ENCODE measurements around the gene MACROD1. TPM values are rescaled to one million over a fixed set of nuclear protein-coding genes. Genes with fewer than 3 reads are reported as not detected.
A peak's percentile ranks its signal among the peaks of the same experiment; 100 is the strongest.

The MACROD1 gene
- total RNA-seq, 1 experiment from 2014 or later, result 36.9 TPM

DNA sequence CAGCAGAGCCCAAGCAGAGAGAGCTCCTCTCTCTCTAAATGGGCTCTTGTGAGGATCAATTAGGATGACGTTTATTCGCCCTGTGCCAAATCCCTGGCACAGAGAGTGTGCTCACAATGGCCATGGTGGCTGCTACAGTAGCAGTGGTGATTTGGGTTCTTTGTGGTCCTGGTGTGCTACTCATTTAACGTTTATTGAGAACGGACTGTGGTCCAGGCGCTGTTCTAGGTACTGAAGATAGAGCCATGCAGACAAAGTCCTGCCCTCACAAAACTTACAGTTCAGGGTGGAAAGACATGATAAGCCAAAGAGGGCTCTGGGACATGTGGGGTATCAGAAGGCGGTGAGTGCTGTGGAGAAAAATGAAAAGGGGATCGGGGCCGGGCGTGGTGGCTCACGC, 174.4 kb downstream of the MACROD1 start (continued):
- no peak for TF ChIP-seq NFE2L1 (CRISPR knock-in tag; IDR thresholded peaks at IDR 0.05)
- TF ChIP-seq SMAD4 (CRISPR knock-in tag; IDR thresholded peaks at IDR 0.05), result no peak
- TF ChIP-seq FOXP1 (CRISPR knock-in tag; IDR thresholded peaks at IDR 0.05; ENCODE audit: borderline replicate concordance), result no peak
- TF ChIP-seq OVOL2 (CRISPR knock-in tag; IDR thresholded peaks at IDR 0.05; ENCODE audit: borderline replicate concordance), result no peak
- TF ChIP-seq FOXJ3 (CRISPR knock-in tag; IDR thresholded peaks at IDR 0.05; ENCODE audit: borderline replicate concordance), result no peak
- no peak for TF ChIP-seq ZNF317 (CRISPR knock-in tag; IDR thresholded peaks at IDR 0.05; ENCODE audit: borderline replicate concordance, low read depth)
- TF ChIP-seq, protein P1, sequence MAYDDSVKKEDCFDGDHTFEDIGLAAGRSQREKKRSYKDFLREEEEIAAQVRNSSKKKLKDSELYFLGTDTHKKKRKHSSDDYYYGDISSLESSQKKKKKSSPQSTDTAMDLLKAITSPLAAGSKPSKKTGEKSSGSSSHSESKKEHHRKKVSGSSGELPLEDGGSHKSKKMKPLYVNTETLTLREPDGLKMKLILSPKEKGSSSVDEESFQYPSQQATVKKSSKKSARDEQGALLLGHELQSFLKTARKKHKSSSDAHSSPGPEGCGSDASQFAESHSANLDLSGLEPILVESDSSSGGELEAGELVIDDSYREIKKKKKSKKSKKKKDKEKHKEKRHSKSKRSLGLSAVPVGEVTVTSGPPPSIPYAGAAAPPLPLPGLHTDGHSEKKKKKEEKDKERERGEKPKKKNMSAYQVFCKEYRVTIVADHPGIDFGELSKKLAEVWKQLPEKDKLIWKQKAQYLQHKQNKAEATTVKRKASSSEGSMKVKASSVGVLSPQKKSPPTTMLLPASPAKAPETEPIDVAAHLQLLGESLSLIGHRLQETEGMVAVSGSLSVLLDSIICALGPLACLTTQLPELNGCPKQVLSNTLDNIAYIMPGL (CRISPR knock-in tag; IDR thresholded peaks at IDR 0.05), result no peak

- peaks cover 21% of the 10 kb centered on the region for H3K4me1 Mint-ChIP-seq
- no peaks in the 10 kb centered on the region for H3K27me3 Mint-ChIP-seq (ENCODE audit: low read depth)
- DNase-seq (ENCODE audit: low spot score) (no peak), ATAC-seq (no peak)
- H3K4me3 Mint-ChIP-seq, result peak overlapping the region; percentile 76
- CTCF ChIA-PET, result interaction anchor here (1.3 to 1.5 kb wide), 3 partner anchors 12 to 15 kb away, joined by 3 to 5 read pairs (median 4); no protein-coding TSS in a partner anchor
- TF ChIP-seq, protein P2, sequence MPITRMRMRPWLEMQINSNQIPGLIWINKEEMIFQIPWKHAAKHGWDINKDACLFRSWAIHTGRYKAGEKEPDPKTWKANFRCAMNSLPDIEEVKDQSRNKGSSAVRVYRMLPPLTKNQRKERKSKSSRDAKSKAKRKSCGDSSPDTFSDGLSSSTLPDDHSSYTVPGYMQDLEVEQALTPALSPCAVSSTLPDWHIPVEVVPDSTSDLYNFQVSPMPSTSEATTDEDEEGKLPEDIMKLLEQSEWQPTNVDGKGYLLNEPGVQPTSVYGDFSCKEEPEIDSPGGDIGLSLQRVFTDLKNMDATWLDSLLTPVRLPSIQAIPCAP (CRISPR knock-in tag; IDR thresholded peaks at IDR 0.05), result 0 out of 2 replicates have a peak, but pooled peaks have one; percentile 0
- peak; percentile 58 for TF ChIP-seq MAX (CRISPR knock-in tag; IDR thresholded peaks at IDR 0.05)
- 0 out of 2 replicates have a peak, but pooled peaks have one; percentile 13 for TF ChIP-seq PRDM15 (CRISPR knock-in tag; IDR thresholded peaks at IDR 0.05)
- TF ChIP-seq ZNF671 (CRISPR knock-in tag; IDR thresholded peaks at IDR 0.05), result no peak
- no peak for TF ChIP-seq FOXP4 (CRISPR knock-in tag; IDR thresholded peaks at IDR 0.05)
- TF ChIP-seq TCF7 (CRISPR knock-in tag; IDR thresholded peaks at IDR 0.05; ENCODE audit: low read depth), result no peak
- POLR2A ChIA-PET, result interaction anchor here (0.5 kb wide), 1 partner anchor 386 kb away, joined by 3 read pairs; no protein-coding TSS in a partner anchor
- no peaks in the 10 kb centered on the region for H3K9me3 Mint-ChIP-seq
- 0 out of 2 replicates have a peak overlapping the region, but pooled peaks have one; percentile 23 for H3K27ac Mint-ChIP-seq
- peaks cover 25% of the 10 kb centered on the region for H3K36me3 Mint-ChIP-seq
Observed at GRCh38 chr11:63986932-63987513, 178.9 kb downstream of the MACROD1 start.

All from WTC11 (cell line).